Raji (cell line): ENCODE measurements around the gene TLE4.

Experiments
- POLR2A ChIP-seq: IDR thresholded peaks from 2 replicates; pipeline ENCODE4 v1.6.1; 2011; ENCODE audit warnings: low read depth, low read length, control low read depth; ENCODE audit not compliant: insufficient read depth

The TLE4 gene

DNA sequence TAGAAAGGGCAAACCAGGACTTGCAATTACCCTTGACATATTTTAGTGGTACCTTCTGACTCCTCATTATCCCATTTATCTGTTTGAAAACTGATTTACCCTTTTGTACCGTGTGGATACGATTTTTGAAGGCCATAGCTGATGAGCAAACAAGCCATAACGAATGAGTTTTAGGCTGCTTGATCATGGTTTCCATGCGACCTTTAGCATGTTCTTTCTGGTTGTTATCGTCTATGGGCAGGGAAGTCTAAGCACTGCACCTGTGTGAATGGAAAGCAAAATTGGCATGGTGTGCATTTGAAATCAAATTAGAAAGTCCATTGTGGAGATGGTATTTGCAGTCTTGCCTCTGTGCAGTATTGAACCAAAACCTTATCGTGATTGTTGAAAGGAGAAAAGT is 127.7 kb downstream of the TLE4 start:
- no peak for TF ChIP-seq POLR2A

- no peak for TF ChIP-seq POLR2A
These were observed 129.0 kb downstream of the TLE4 start for GRCh38 chr9:79700607-79701360.

GRCh38 chr9:79701651-79702050 is 129.9 kb downstream of the TLE4 start:
- no peak for TF ChIP-seq POLR2A

DNA sequence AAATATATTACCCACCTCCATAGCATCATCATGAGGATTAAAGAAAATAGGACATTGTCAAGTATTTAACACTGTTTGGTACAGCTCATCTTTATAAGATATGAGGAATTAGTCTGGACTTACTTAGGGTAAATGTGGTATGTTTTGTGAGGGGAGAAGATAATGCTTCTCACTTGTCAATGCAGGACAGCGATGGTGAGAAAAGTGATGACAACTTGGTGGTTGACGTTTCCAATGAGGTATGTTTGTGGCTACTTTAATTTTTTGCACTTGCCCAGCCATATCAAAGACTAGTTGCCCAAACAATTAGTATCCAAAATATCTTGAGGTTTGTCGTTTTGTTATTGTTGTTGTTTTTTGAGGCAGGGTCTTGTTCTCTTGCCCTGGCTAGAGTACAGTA is 133.9 kb downstream of the TLE4 start:
- no peak for TF ChIP-seq POLR2A

- TF ChIP-seq POLR2A = no peak
These were observed 134.7 kb downstream of the TLE4 start for GRCh38 chr9:79706512-79706911.

- no peak for TF ChIP-seq POLR2A
These were observed 135.8 kb downstream of the TLE4 start for GRCh38 chr9:79707589-79707988.

DNA sequence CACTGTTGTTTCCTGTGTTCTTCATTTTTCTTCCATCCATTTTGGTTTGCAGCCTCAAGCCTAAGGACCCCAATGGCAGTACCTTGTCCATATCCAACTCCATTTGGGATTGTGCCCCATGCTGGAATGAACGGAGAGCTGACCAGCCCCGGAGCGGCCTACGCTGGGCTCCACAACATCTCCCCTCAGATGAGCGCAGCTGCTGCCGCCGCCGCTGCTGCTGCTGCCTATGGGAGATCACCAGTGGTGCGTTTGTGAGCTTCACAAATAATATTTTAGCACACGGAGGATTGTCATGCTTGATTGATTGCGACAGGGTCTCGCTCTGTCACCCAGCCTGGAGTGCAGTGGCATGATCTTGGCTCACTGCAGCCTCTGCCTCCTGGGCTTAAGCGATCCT is 136.8 kb downstream of the TLE4 start:
- TF ChIP-seq POLR2A = no peak

- TF ChIP-seq POLR2A = no peak
These were observed 138.2 kb downstream of the TLE4 start for GRCh38 chr9:79709743-79710674.

DNA sequence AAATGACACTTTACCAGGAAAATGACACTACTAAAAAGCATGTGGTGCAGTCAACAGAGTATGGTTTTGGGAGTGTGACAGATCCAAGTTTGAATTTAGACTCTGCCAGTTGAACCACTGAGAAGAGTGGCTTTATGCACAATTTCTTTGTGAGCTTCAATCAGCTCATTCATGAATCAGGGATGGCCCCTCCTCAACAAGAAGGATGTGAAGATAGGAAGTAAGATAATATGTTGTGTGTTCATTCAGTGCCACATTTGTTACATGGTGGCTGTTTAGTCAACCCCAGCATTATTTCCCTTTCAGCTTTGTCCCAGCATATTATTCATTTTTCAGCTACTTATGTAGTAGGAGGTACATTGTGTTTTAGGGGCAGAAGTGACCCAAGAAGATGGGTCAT is 140.1 kb downstream of the TLE4 start:
- no peak for TF ChIP-seq POLR2A

- no peak for TF ChIP-seq POLR2A
These were observed 147.3 kb downstream of the TLE4 start for GRCh38 chr9:79719021-79719420.

GRCh38 chr9:79719989-79720388 is 148.2 kb downstream of the TLE4 start:
- no peak for TF ChIP-seq POLR2A

- TF ChIP-seq POLR2A = no peak
These were observed 159.6 kb downstream of the TLE4 start for GRCh38 chr9:79731171-79731890.

- TF ChIP-seq POLR2A = no peak
These were observed 163.4 kb downstream of the TLE4 start for GRCh38 chr9:79735023-79735779.

GRCh38 chr9:79736051-79736450 is 164.3 kb downstream of the TLE4 start:
- no peak for TF ChIP-seq POLR2A

DNA sequence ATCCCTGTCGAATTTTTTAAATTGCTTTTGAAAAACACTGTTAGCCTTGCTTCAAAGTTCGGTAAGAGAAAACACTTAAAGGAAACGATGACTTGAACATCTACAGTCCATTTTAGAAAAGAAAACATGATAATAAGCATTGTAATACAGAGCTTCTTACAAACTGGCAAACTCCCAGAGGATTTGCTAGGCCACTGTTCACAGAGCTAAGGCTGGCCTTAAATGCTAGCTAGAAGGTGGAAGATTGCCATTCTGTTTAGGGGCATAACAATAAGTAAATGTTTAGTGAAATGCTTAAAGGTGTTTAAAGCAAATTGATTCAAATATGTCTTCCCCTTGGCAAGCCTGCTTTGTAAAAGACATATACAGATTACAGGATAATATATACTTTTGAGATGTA is 169.6 kb downstream of the TLE4 start:
- no peak for TF ChIP-seq POLR2A

- no peak for TF ChIP-seq POLR2A
These were observed 170.5 kb downstream of the TLE4 start for GRCh38 chr9:79742110-79742721.
